Measurements from ENCODE around the gene BCL2L15. TPM values are rescaled to one million over a fixed set of nuclear protein-coding genes. Genes with fewer than 3 reads are reported as not detected.

Gene BCL2L15
- total RNA-seq, 1 donor from 2014 or later: not detected

GRCh38 chr1:113928187-113928930 is 41.0 kb upstream of the BCL2L15 start:
- no peaks in the 10 kb centered on the region for H3K27me3 ChIP-seq (ENCODE audit: low read depth)
- no peak for TF ChIP-seq CTCF (IDR thresholded peaks at IDR 0.05; ENCODE audit: borderline replicate concordance)
- intact Hi-C loops (cut with micrococcal nuclease): no loop called here
- H3K4me1 ChIP-seq: peaks cover 56% of the 10 kb centered on the region
- no peaks in the 10 kb centered on the region for H3K9me3 ChIP-seq (replicated peaks)
- peak overlapping the region; percentile 96 for H3K4me3 ChIP-seq
- DNase-seq: no peak
- H3K27ac ChIP-seq (replicated peaks): peak overlapping the region; percentile 97
- H3K36me3 ChIP-seq: no peaks in the 10 kb centered on the region

GRCh38 chr1:113924473-113924872 is 37.1 kb upstream of the BCL2L15 start:
- no peaks in the 10 kb centered on the region for H3K36me3 ChIP-seq
- H3K9me3 ChIP-seq (replicated peaks): no peaks in the 10 kb centered on the region
- intact Hi-C loops (cut with micrococcal nuclease): no loop called here
- H3K27ac ChIP-seq (replicated peaks): no peak overlapping the region
- H3K4me3 ChIP-seq: no peak overlapping the region
- DNase-seq: no peak
- peaks cover 18% of the 10 kb centered on the region for H3K4me1 ChIP-seq
- H3K27me3 ChIP-seq (ENCODE audit: low read depth): no peaks in the 10 kb centered on the region
- no peak for TF ChIP-seq CTCF (IDR thresholded peaks at IDR 0.05; ENCODE audit: borderline replicate concordance)

- no peaks in the 10 kb centered on the region for H3K9me3 ChIP-seq (replicated peaks)
- peaks cover 4% of the 10 kb centered on the region for H3K4me1 ChIP-seq
- no peak overlapping the region for H3K27ac ChIP-seq (replicated peaks)
- no peaks in the 10 kb centered on the region for H3K36me3 ChIP-seq
- intact Hi-C loops (cut with micrococcal nuclease): no loop called here
- no peak for DNase-seq
- TF ChIP-seq CTCF (IDR thresholded peaks at IDR 0.05; ENCODE audit: borderline replicate concordance): no peak
- no peak overlapping the region for H3K4me3 ChIP-seq
- H3K27me3 ChIP-seq (ENCODE audit: low read depth): no peaks in the 10 kb centered on the region
Measured at GRCh38 chr1:113922957-113923356, 35.6 kb upstream of the BCL2L15 start.

- no peak overlapping the region for H3K4me3 ChIP-seq
- no peak overlapping the region for H3K27ac ChIP-seq (replicated peaks)
- intact Hi-C loops (cut with micrococcal nuclease): no loop called here
- no peak for DNase-seq
- no peaks in the 10 kb centered on the region for H3K27me3 ChIP-seq (ENCODE audit: low read depth)
- H3K36me3 ChIP-seq: no peaks in the 10 kb centered on the region
- H3K9me3 ChIP-seq (replicated peaks): no peaks in the 10 kb centered on the region
- H3K4me1 ChIP-seq: peaks cover 4% of the 10 kb centered on the region
- no peak for TF ChIP-seq CTCF (IDR thresholded peaks at IDR 0.05; ENCODE audit: borderline replicate concordance)
Measured at GRCh38 chr1:113918243-113918642, 30.9 kb upstream of the BCL2L15 start.

GRCh38 chr1:113917400-113918082 is 30.2 kb upstream of the BCL2L15 start:
- DNase-seq: no peak
- intact Hi-C loops (cut with micrococcal nuclease): no loop called here

More at GRCh38 chr1:113917400-113918082, 30.2 kb upstream of the BCL2L15 start:
- H3K4me3 ChIP-seq: no peak overlapping the region
- no peaks in the 10 kb centered on the region for H3K27me3 ChIP-seq (ENCODE audit: low read depth)
- TF ChIP-seq CTCF (IDR thresholded peaks at IDR 0.05; ENCODE audit: borderline replicate concordance): no peak
- H3K36me3 ChIP-seq: no peaks in the 10 kb centered on the region
- no peaks in the 10 kb centered on the region for H3K9me3 ChIP-seq (replicated peaks)
- H3K27ac ChIP-seq (replicated peaks): no peak overlapping the region
- peaks cover 11% of the 10 kb centered on the region for H3K4me1 ChIP-seq

Measured in left ventricle myocardium inferior (tissue), 1 donor.